GM10266 (cell line): ENCODE data around the gene STON2.

Experiments used
- DNase-seq: peaks from one replicate; pipeline ENCODE4 v3.0.0; 2012; ENCODE audit errors: extremely low spot score
- CTCF ChIP-seq: IDR thresholded peaks from 2 replicates; pipeline ENCODE4 v1.5.1; 2012; ENCODE audit warnings: mild to moderate bottlenecking, low read depth; ENCODE audit not compliant: control insufficient read depth, insufficient read depth; ENCODE audit errors: missing control alignments

STON2 gene

GRCh38 chr14:81323093-81323492 lies 77.0 kb downstream of the STON2 start:
- no peak for TF ChIP-seq CTCF
- DNase-seq: no peak

GRCh38 chr14:81319946-81320345 lies 80.2 kb downstream of the STON2 start:
- no peak for TF ChIP-seq CTCF
- no peak for DNase-seq

GRCh38 chr14:81319314-81319713 lies 80.8 kb downstream of the STON2 start:
- no peak for TF ChIP-seq CTCF
- no peak for DNase-seq

- no peak for DNase-seq
Measured at GRCh38 chr14:81315341-81315740, 84.8 kb downstream of the STON2 start.

GRCh38 chr14:81314443-81315175 lies 85.5 kb downstream of the STON2 start:
- no peak for TF ChIP-seq CTCF
- DNase-seq: no peak

More at GRCh38 chr14:81315341-81315740, 84.8 kb downstream of the STON2 start:
- no peak for TF ChIP-seq CTCF

GRCh38 chr14:81313775-81314429 lies 86.2 kb downstream of the STON2 start:
- no peak for TF ChIP-seq CTCF
- DNase-seq: no peak

- no peak for DNase-seq
- no peak for TF ChIP-seq CTCF
Measured at GRCh38 chr14:81313200-81313599, 86.9 kb downstream of the STON2 start.
